GM12878 (cell line): ENCODE data around the gene DPP4. TPM values are rescaled to one million over a fixed set of nuclear protein-coding genes. Genes with fewer than 3 reads are reported as not detected.

Experiments
- ATAC-seq: fragments of 200-7000 bp; cut with Tn5 transposase; 3 replicates; pipeline ENCODE4 v1.9.1; 2020; ENCODE audit warnings: mild to moderate bottlenecking, moderate library complexity
- BruUV-seq: library from RNA; stranded (reverse); fragments of 400-500 nt; replicated peaks from 2 replicates; lab custom pipeline; 2021; lab: Mats Ljungman, UMichigan
- CTCF ChIA-PET: fragments of 300-600 bp; sonication (Branson Sonifier 250); formaldehyde crosslinking; extraction: SDS; loops from one replicate; lab custom pipeline; 2021; ENCODE audit warnings: inconsistent platforms; lab: Yijun Ruan, JAX
- POLR2A ChIA-PET: fragments of 350-600 bp; formaldehyde crosslinking; extraction: SDS; loops from one replicate; lab custom pipeline; 2021; ENCODE audit warnings: inconsistent platforms; lab: Charles Lee
- RAD21 ChIA-PET: fragments of 300-600 bp; sonication (Branson Sonifier 250); formaldehyde crosslinking; loops from one replicate; lab custom pipeline; 2023; ENCODE audit warnings: antibody characterized with exemption; ENCODE audit not compliant: unreplicated experiment; lab: Charles Lee
- SMC1A ChIA-PET: fragments of 300-600 bp; sonication (Branson Sonifier 250); formaldehyde crosslinking; loops from one replicate; lab custom pipeline; 2023; ENCODE audit not compliant: unreplicated experiment, uncharacterized antibody; lab: Charles Lee
- DNase-seq: peaks from one replicate; pipeline ENCODE4 v3.0.0-alpha.2; 2011; ENCODE audit warnings: low read depth, low spot score
- FAIRE-seq: peaks from 3 replicates; lab custom pipeline; 2011; peaks lifted over from hg19 to GRCh38; lab: Jason Lieb, UNC
- H2AFZ ChIP-seq: 2 replicates; pipeline ENCODE4 v1.6.0; 2011; ENCODE audit warnings: low read depth, low read length, control low read depth; ENCODE audit not compliant: control insufficient read depth
- H3K27ac ChIP-seq: 2 replicates; pipeline ENCODE4 v1.5.1; 2011; ENCODE audit warnings: control low read depth; ENCODE audit not compliant: control insufficient read depth, insufficient read depth
- H3K27me3 ChIP-seq, 2 experiments: replicated peaks in 1 of 2; 2 replicates each; pipeline versions ENCODE4 v1.6.0 to v1.6.1; 2011; ENCODE audit warnings: low read length in 1 of 2; ENCODE audit not compliant: control insufficient read depth in 2 of 2, insufficient read depth in 2 of 2
- H3K36me3 ChIP-seq, 2 experiments: 2 replicates each; pipeline ENCODE4 v1.5.1; 2011; ENCODE audit warnings: low read length in 1 of 2; ENCODE audit not compliant: control insufficient read depth in 2 of 2, insufficient read depth in 2 of 2
- H3K4me1 ChIP-seq: 2 replicates; pipeline ENCODE4 v1.6.1; 2011; ENCODE audit warnings: mild to moderate bottlenecking, low read length, moderate library complexity, mixed read lengths; ENCODE audit not compliant: control insufficient read depth, insufficient read depth
- H3K4me2 ChIP-seq: 2 replicates; pipeline ENCODE4 v1.6.0; 2011; ENCODE audit warnings: control low read depth; ENCODE audit not compliant: control insufficient read depth, insufficient read depth
- H3K4me3 ChIP-seq: fragments of 200-600 bp; sonication (generic); 2 replicates; pipeline ENCODE4 v1.5.1; 2016
- H3K79me2 ChIP-seq: 2 replicates; pipeline ENCODE4 v1.6.0; 2011; ENCODE audit warnings: low read length; ENCODE audit not compliant: control insufficient read depth, insufficient read depth
- H3K9ac ChIP-seq: 2 replicates; pipeline ENCODE4 v1.8.0; 2011; ENCODE audit warnings: low read length, control low read depth, mixed read lengths; ENCODE audit not compliant: control insufficient read depth, insufficient read depth
- H3K9me3 ChIP-seq: replicated peaks from 3 replicates; pipeline ENCODE4 v1.5.1; 2011; ENCODE audit warnings: mild to moderate bottlenecking, low read length; ENCODE audit not compliant: control insufficient read depth, insufficient read depth
- H4K20me1 ChIP-seq: 2 replicates; pipeline ENCODE4 v1.6.0; 2011; ENCODE audit not compliant: control insufficient read depth, insufficient read depth
- ATF3 ChIP-seq: IDR thresholded peaks from 2 replicates; pipeline ENCODE4 v1.6.1; 2011; ENCODE audit warnings: low read depth, mild to moderate bottlenecking, low read length, moderate library complexity, borderline replicate concordance; ENCODE audit errors: extremely low read depth
- BACH1 ChIP-seq: fragments of 450-650 bp; IDR thresholded peaks from 2 replicates; pipeline ENCODE4 v1.6.1; 2017; ENCODE audit warnings: mild to moderate bottlenecking, borderline replicate concordance
- BCL11A ChIP-seq: IDR thresholded peaks from 2 replicates; pipeline ENCODE4 v1.6.1; 2011; ENCODE audit warnings: low read depth, low read length
- CBFB ChIP-seq: IDR thresholded peaks from 2 replicates; pipeline ENCODE4 v1.6.1; 2016; ENCODE audit warnings: antibody characterized with exemption, low read depth
- CREB1 ChIP-seq: IDR thresholded peaks from 2 replicates; pipeline ENCODE4 v1.6.1; 2012; ENCODE audit warnings: low read depth, mild to moderate bottlenecking, inconsistent platforms
- CREM ChIP-seq: IDR thresholded peaks from 2 replicates; pipeline ENCODE4 v1.6.1; 2014; ENCODE audit warnings: antibody characterized with exemption, low read depth
- FOXM1 ChIP-seq: IDR thresholded peaks from 2 replicates; pipeline ENCODE4 v1.6.1; 2012; ENCODE audit warnings: low read depth, mild to moderate bottlenecking, inconsistent platforms, low read length, moderate library complexity
- JUND ChIP-seq: IDR thresholded peaks from 2 replicates; pipeline ENCODE4 v1.6.1; 2012; ENCODE audit warnings: low read depth, mild to moderate bottlenecking, low read length, improper control_type of control experiment, moderate library complexity
- NFYA ChIP-seq: IDR thresholded peaks from 2 replicates; pipeline ENCODE4 v1.6.1; 2011; ENCODE audit warnings: low read depth, mild to moderate bottlenecking, low read length, improper control_type of control experiment, borderline replicate concordance
- SIX5 ChIP-seq: IDR thresholded peaks from 2 replicates; pipeline ENCODE4 v1.6.1; 2011; ENCODE audit warnings: mild to moderate bottlenecking, low read depth, low read length, moderate library complexity; ENCODE audit not compliant: severe bottlenecking
- SPI1 ChIP-seq: IDR thresholded peaks from 2 replicates; pipeline ENCODE4 v1.6.1; 2011; ENCODE audit warnings: low read depth, mild to moderate bottlenecking, low read length, moderate library complexity, borderline replicate concordance; ENCODE audit not compliant: insufficient read depth
- SUZ12 ChIP-seq: fragments of 200-600 bp; sonication (generic); IDR thresholded peaks from one replicate; pipeline ENCODE4 v1.6.1; 2018; ENCODE audit warnings: antibody characterized with exemption, mild to moderate bottlenecking; ENCODE audit not compliant: unreplicated experiment
- TCF12 ChIP-seq: IDR thresholded peaks from 2 replicates; pipeline ENCODE4 v1.6.1; 2011; ENCODE audit warnings: low read depth, mild to moderate bottlenecking, low read length
- TCF7 ChIP-seq: IDR thresholded peaks from 2 replicates; pipeline ENCODE4 v1.6.1; 2014; ENCODE audit warnings: antibody characterized with exemption, borderline replicate concordance
- WRNIP1 ChIP-seq: IDR thresholded peaks from 2 replicates; pipeline ENCODE4 v1.6.1; 2011; ENCODE audit warnings: low read depth, low read length, improper control_type of control experiment, borderline replicate concordance
- WGBS: methylation state at CpG from one replicate; pipeline ENCODE4 v1.1.6; 2016; ENCODE audit warnings: low lambda C conversion rate; ENCODE audit not compliant: insufficient replicate concordance, insufficient coverage; ENCODE audit errors: missing lambda C conversion rate; 5-methylcytosine and 5-hydroxymethylcytosine counted together
- in situ Hi-C: fragments of 300-500 bp; cut with MboI; formaldehyde crosslinking; loops from 9 replicates; pipeline ENCODE4 v1.14.3; 2018; ENCODE audit warnings: mixed read lengths
- intact Hi-C: fragments of 100-400 bp; cut with micrococcal nuclease; formaldehyde crosslinking; loops from one replicate; pipeline ENCODE4 v1.14.2; 2022; ENCODE audit not compliant: unreplicated experiment
- polyA plus RNA-seq, 11 experiments: library from polyadenylated mRNA; depleted of rRNA in 4 of 11; unstranded in 6 of 11; stranded (reverse) in 5 of 11; fragments of >200 nt; fragmentation: Nextera tagmentation in 4 of 11; fragmentation: Illumina TruSeq in 1 of 11; extraction: Ambion mirVana in 4 of 11; extraction: Trizol in 1 of 11; gene quantifications; 1 replicate in 1 of 11; 2 replicates in 10 of 11; pipeline versions ENCODE4 v1.2.1 to v1.2.3, GENCODE V29; 2011 to 2016; ENCODE audit warnings: inconsistent platforms in 2 of 11, missing spikeins in 2 of 11, low read depth in 1 of 11
- total RNA-seq, 4 experiments: library from RNA; depleted of rRNA in 3 of 4; stranded (reverse); fragments of >200 nt in 3 of 4; fragmentation: Illumina TruSeq in 1 of 4; extraction: Trizol in 1 of 4; gene quantifications; 2 replicates each; pipeline versions ENCODE4 v1.2.1 to v1.2.3, GENCODE V29; 2013 to 2021
- TF ChIP-seq, protein P1 (sequence below): fragments of 450-650 bp; IDR thresholded peaks from 2 replicates; pipeline ENCODE4 v1.6.1; 2016; ENCODE audit warnings: mild to moderate bottlenecking
- TF ChIP-seq, protein P2 (sequence below): IDR thresholded peaks from 2 replicates; pipeline ENCODE4 v1.6.1; 2012; ENCODE audit warnings: mild to moderate bottlenecking, low read depth, low read length

The DPP4 gene
- total and polyA plus RNA-seq, 10 of the 15 experiments (the other 5 are each of a cell fraction or from before 2014, with no cell fraction given) = 4.1 to 11.4 (median 9.3) TPM

- peak; percentile 62; the same call in 1 of the 2 replicates for TF ChIP-seq JUND
- no peak for TF ChIP-seq CBFB
- peak; percentile 61; the same call in 1 of the 2 replicates for TF ChIP-seq TCF7
- peak; percentile 32; the same call in 1 of the 2 replicates for TF ChIP-seq BACH1
- TF ChIP-seq, all 136 proteins: peak for 37
These were observed 14.9 kb downstream of the DPP4 start (continued) for GRCh38 chr2:162058973-162059668.

GRCh38 chr2:162057426-162057825, 16.6 kb downstream of the DPP4 start:
- FAIRE-seq (no peak), DNase-seq (no peak), ATAC-seq (no peak)
- no TSS peak for BruUV-seq
- Histone ChIP-seq H3K4me2 (peak overlapping the region; percentile 26; the same call in 1 of the 2 replicates), H3K36me3 (no peaks in the 10 kb centered on the region), H3K79me2 (no peaks in the 10 kb centered on the region), H2AFZ (no peak overlapping the region), H3K4me3 (peak overlapping the region; percentile 6; the same call in 1 of the 2 replicates), H3K4me1 (peaks cover 42% of the 10 kb centered on the region), H3K27me3 (no peaks in the 10 kb centered on the region), H3K9me3 (peaks cover 12% of the 10 kb centered on the region), H4K20me1 (no peaks in the 10 kb centered on the region), H3K9ac (no peak overlapping the region), H3K27ac (peak overlapping the region; percentile 78)
- intact Hi-C loops (loop anchor here (5.0 kb wide), 1 partner anchor 260 kb away; the partner anchor contains the start of gene IFIH1), in situ Hi-C loops (no loop called here)
- SMC1A ChIA-PET = interaction anchor here (0.7 to 11.1 kb wide), 8 partner anchors 10 to 888 kb away, joined by 3 to 152 read pairs (median 6); partner anchors contain the start of gene DPP4
- POLR2A ChIA-PET = interaction anchor here (1.9 to 10.6 kb wide), 2 partner anchors 15 to 69 kb away, joined by 7 to 98 read pairs; partner anchors contain the start of gene DPP4
- CTCF ChIA-PET = interaction anchor here (0.6 to 1.9 kb wide), 8 partner anchors 11 to 277 kb away, joined by 3 to 12 read pairs (median 3); no protein-coding TSS in a partner anchor
- 83% methylated on average over 1 of the region's 1 CpG for WGBS
- RAD21 ChIA-PET = interaction anchor here (0.7 to 5.0 kb wide), 6 partner anchors 8 to 69 kb away, joined by 3 to 46 read pairs (median 3); partner anchors contain the start of gene DPP4
- TF ChIP-seq SIX5 (no peak), WRNIP1 (no peak), TCF12 (no peak), BCL11A (no peak), CBFB (no peak), SUZ12 (no peak), CREB1 (no peak), FOXM1 (no peak), NFYA (no peak), CREM (no peak), SPI1 (no peak), ATF3 (no peak)
- TF ChIP-seq, protein P1, sequence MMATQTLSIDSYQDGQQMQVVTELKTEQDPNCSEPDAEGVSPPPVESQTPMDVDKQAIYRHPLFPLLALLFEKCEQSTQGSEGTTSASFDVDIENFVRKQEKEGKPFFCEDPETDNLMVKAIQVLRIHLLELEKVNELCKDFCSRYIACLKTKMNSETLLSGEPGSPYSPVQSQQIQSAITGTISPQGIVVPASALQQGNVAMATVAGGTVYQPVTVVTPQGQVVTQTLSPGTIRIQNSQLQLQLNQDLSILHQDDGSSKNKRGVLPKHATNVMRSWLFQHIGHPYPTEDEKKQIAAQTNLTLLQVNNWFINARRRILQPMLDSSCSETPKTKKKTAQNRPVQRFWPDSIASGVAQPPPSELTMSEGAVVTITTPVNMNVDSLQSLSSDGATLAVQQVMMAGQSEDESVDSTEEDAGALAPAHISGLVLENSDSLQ = no peak
- TF ChIP-seq, protein P2, sequence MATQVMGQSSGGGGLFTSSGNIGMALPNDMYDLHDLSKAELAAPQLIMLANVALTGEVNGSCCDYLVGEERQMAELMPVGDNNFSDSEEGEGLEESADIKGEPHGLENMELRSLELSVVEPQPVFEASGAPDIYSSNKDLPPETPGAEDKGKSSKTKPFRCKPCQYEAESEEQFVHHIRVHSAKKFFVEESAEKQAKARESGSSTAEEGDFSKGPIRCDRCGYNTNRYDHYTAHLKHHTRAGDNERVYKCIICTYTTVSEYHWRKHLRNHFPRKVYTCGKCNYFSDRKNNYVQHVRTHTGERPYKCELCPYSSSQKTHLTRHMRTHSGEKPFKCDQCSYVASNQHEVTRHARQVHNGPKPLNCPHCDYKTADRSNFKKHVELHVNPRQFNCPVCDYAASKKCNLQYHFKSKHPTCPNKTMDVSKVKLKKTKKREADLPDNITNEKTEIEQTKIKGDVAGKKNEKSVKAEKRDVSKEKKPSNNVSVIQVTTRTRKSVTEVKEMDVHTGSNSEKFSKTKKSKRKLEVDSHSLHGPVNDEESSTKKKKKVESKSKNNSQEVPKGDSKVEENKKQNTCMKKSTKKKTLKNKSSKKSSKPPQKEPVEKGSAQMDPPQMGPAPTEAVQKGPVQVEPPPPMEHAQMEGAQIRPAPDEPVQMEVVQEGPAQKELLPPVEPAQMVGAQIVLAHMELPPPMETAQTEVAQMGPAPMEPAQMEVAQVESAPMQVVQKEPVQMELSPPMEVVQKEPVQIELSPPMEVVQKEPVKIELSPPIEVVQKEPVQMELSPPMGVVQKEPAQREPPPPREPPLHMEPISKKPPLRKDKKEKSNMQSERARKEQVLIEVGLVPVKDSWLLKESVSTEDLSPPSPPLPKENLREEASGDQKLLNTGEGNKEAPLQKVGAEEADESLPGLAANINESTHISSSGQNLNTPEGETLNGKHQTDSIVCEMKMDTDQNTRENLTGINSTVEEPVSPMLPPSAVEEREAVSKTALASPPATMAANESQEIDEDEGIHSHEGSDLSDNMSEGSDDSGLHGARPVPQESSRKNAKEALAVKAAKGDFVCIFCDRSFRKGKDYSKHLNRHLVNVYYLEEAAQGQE = no peak
